ENCODE data around the gene ETS2.

DNA sequence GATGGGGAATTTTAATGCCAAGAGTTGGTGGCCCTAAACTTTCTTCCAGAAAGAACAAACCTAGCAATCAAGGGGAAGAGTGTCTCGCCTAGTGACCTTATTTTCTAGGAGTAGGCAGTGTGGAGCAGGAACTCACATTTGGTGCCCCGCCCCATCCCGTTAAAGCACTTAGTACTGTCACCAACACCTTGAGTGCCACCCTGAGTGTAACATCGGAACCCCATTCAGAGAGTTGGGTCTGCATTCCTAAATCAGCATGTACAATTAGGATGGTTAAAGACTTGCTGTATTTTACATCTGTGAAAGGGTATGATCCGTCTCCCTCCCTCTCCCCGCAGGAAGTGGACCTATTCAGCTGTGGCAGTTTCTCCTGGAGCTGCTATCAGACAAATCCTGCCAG lies 15.5 kb downstream of the ETS2 start:
- TF ChIP-seq, protein P1, sequence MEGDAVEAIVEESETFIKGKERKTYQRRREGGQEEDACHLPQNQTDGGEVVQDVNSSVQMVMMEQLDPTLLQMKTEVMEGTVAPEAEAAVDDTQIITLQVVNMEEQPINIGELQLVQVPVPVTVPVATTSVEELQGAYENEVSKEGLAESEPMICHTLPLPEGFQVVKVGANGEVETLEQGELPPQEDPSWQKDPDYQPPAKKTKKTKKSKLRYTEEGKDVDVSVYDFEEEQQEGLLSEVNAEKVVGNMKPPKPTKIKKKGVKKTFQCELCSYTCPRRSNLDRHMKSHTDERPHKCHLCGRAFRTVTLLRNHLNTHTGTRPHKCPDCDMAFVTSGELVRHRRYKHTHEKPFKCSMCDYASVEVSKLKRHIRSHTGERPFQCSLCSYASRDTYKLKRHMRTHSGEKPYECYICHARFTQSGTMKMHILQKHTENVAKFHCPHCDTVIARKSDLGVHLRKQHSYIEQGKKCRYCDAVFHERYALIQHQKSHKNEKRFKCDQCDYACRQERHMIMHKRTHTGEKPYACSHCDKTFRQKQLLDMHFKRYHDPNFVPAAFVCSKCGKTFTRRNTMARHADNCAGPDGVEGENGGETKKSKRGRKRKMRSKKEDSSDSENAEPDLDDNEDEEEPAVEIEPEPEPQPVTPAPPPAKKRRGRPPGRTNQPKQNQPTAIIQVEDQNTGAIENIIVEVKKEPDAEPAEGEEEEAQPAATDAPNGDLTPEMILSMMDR (IDR thresholded peaks at IDR 0.05): no peak
- TF ChIP-seq POLR2A (IDR thresholded peaks at IDR 0.05): no peak
